IMR-90 (cell line): ENCODE results near the gene OR4K1. TPM values are rescaled to one million over a fixed set of nuclear protein-coding genes. Genes with fewer than 3 reads are reported as not detected.

Experiments used
- ATAC-seq: fragments of 200-7000 bp; cut with Tn5 transposase; 2 replicates; pipeline ENCODE4 v1.9.1; 2020; ENCODE audit warnings: low read depth, mild to moderate bottlenecking, moderate library complexity
- BruUV-seq: library from RNA; stranded (reverse); fragments of 400-500 nt; replicated peaks from 2 replicates; lab custom pipeline; 2021; lab: Mats Ljungman, UMichigan
- CTCF ChIA-PET: fragments of 300-600 bp; formaldehyde crosslinking; extraction: SDS; loops from one replicate; lab custom pipeline; 2021; ENCODE audit warnings: antibody characterized with exemption; lab: Yijun Ruan, JAX
- POLR2A ChIA-PET: fragments of 300-600 bp; sonication (Branson Sonifier 250); formaldehyde crosslinking; loops from one replicate; lab custom pipeline; 2022; ENCODE audit warnings: antibody characterized with exemption; ENCODE audit not compliant: unreplicated experiment; lab: Charles Lee
- DNase-seq: peaks from one replicate; pipeline ENCODE4 v3.0.0; 2013
- H2AFZ ChIP-seq: replicated peaks from 2 replicates; pipeline ENCODE3; 2013; ENCODE audit warnings: low read length, mild to moderate bottlenecking; ENCODE audit not compliant: poor library complexity
- H2AK5ac ChIP-seq: 2 replicates; pipeline ENCODE4 v1.6.1; 2013; ENCODE audit warnings: low read depth, low read length, inconsistent platforms
- H2AK9ac ChIP-seq: replicated peaks from 2 replicates; pipeline ENCODE3; 2013; ENCODE audit warnings: mild to moderate bottlenecking, low read depth, low read length, moderate library complexity; ENCODE audit not compliant: poor library complexity
- H2BK120ac ChIP-seq: 2 replicates; pipeline ENCODE4 v1.6.1; 2013; ENCODE audit warnings: low read depth, low read length, inconsistent platforms
- H2BK15ac ChIP-seq: 3 replicates; pipeline ENCODE4 v1.6.1; 2013; ENCODE audit warnings: low read depth, low read length, inconsistent platforms
- H2BK20ac ChIP-seq: 2 replicates; pipeline ENCODE4 v1.6.1; 2013; ENCODE audit warnings: low read depth, mild to moderate bottlenecking, inconsistent platforms, low read length, moderate library complexity
- H2BK5ac ChIP-seq: 2 replicates; pipeline ENCODE4 v1.6.1; 2013; ENCODE audit warnings: mild to moderate bottlenecking, low read depth, low read length, inconsistent platforms; ENCODE audit not compliant: poor library complexity, severe bottlenecking
- H3K14ac ChIP-seq: replicated peaks from 2 replicates; pipeline ENCODE4 v1.6.1; 2013; ENCODE audit warnings: low read depth, low read length, inconsistent platforms
- H3K18ac ChIP-seq: 2 replicates; pipeline ENCODE4 v1.6.1; 2013; ENCODE audit warnings: low read depth, low read length, control low read depth
- H3K23ac ChIP-seq: 2 replicates; pipeline ENCODE4 v1.6.1; 2013; ENCODE audit warnings: low read depth, low read length, inconsistent platforms
- H3K27ac ChIP-seq: 2 replicates; pipeline ENCODE4 v1.5.1; 2013; ENCODE audit warnings: mild to moderate bottlenecking, control low read depth, low read length; ENCODE audit not compliant: insufficient read depth
- H3K27me3 ChIP-seq: 2 replicates; pipeline ENCODE4 v1.6.1; 2013; ENCODE audit warnings: low read length; ENCODE audit not compliant: control insufficient read depth, insufficient read depth
- H3K36me3 ChIP-seq: 2 replicates; pipeline ENCODE4 v1.6.1; 2013; ENCODE audit warnings: low read length, mixed read lengths; ENCODE audit not compliant: control insufficient read depth, insufficient read depth
- H3K4ac ChIP-seq: 2 replicates; pipeline ENCODE4 v1.6.1; 2013; ENCODE audit warnings: low read depth, low read length, inconsistent platforms
- H3K4me1 ChIP-seq: 2 replicates; pipeline ENCODE4 v1.6.1; 2013; ENCODE audit warnings: low read length, mixed read lengths; ENCODE audit not compliant: control insufficient read depth, insufficient read depth
- H3K4me2 ChIP-seq: 2 replicates; pipeline ENCODE4 v1.6.1; 2013; ENCODE audit warnings: low read depth, mild to moderate bottlenecking, control low read depth, low read length, moderate library complexity
- H3K4me3 ChIP-seq: 2 replicates; pipeline ENCODE4 v1.5.1; 2013; ENCODE audit warnings: low read depth, mild to moderate bottlenecking, control low read depth, low read length, moderate library complexity; ENCODE audit not compliant: insufficient read depth
- H3K56ac ChIP-seq: 2 replicates; pipeline ENCODE4 v1.6.1; 2013; ENCODE audit warnings: low read length, inconsistent platforms; ENCODE audit not compliant: insufficient read depth; ENCODE audit errors: extremely low read depth
- H3K79me1 ChIP-seq, 2 experiments: 2 replicates each; pipeline ENCODE4 v1.6.1; 2013; ENCODE audit warnings: low read length in 2 of 2, inconsistent platforms in 1 of 2, low read depth in 1 of 2
- H3K9ac ChIP-seq: 2 replicates; pipeline ENCODE4 v1.6.1; 2013; ENCODE audit warnings: low read depth, low read length, control low read depth
- H3K9me1 ChIP-seq: 2 replicates; pipeline ENCODE4 v1.6.1; 2013; ENCODE audit warnings: low read length, inconsistent platforms; ENCODE audit not compliant: insufficient read depth
- H3K9me3 ChIP-seq: 2 replicates; pipeline ENCODE4 v1.6.1; 2013; ENCODE audit warnings: low read length; ENCODE audit not compliant: control insufficient read depth, insufficient read depth
- H4K20me1 ChIP-seq: 2 replicates; pipeline ENCODE4 v1.6.1; 2013; ENCODE audit warnings: low read length, inconsistent platforms; ENCODE audit not compliant: insufficient read depth
- H4K5ac ChIP-seq: 2 replicates; pipeline ENCODE4 v1.6.1; 2013; ENCODE audit warnings: mild to moderate bottlenecking, low read depth, low read length, control low read depth
- H4K8ac ChIP-seq, 2 experiments: 2 replicates each; pipeline ENCODE4 v1.6.1; 2013; ENCODE audit warnings: low read depth in 2 of 2, low read length in 2 of 2, control low read depth in 1 of 2, inconsistent platforms in 1 of 2
- H4K91ac ChIP-seq: 2 replicates; pipeline ENCODE4 v1.6.1; 2013; ENCODE audit warnings: low read depth, low read length, inconsistent platforms; ENCODE audit not compliant: insufficient read depth
- BHLHE40 ChIP-seq: fragments of 150-350 bp; IDR thresholded peaks from 2 replicates; pipeline ENCODE4 v1.6.1; 2016; ENCODE audit warnings: mild to moderate bottlenecking, low read depth, low read length
- CHD1 ChIP-seq: IDR thresholded peaks from 2 replicates; pipeline ENCODE4 v1.6.1; 2012; ENCODE audit warnings: low read depth, low read length, improper control_type of control experiment
- FOS ChIP-seq: fragments of 150-350 bp; IDR thresholded peaks from 2 replicates; pipeline ENCODE4 v1.6.1; 2016; ENCODE audit warnings: low read depth, low read length
- MAZ ChIP-seq: IDR thresholded peaks from 2 replicates; pipeline ENCODE4 v1.6.1; 2012; ENCODE audit warnings: low read depth, mild to moderate bottlenecking, low read length, improper control_type of control experiment, moderate library complexity, borderline replicate concordance
- RFX5 ChIP-seq: IDR thresholded peaks from 2 replicates; pipeline ENCODE4 v1.8.0; 2012; ENCODE audit warnings: low read depth, mild to moderate bottlenecking, low read length, moderate library complexity
- WGBS, 2 experiments: methylation state at CpG; one replicate each; pipeline versions ENCODE4 v1.1.5 to v1.1.7; 2013; ENCODE audit warnings: missing lambda C conversion rate in 2 of 2; ENCODE audit not compliant: insufficient read length in 1 of 2; ENCODE audit errors: extremely low coverage in 2 of 2; 5-methylcytosine and 5-hydroxymethylcytosine counted together
- dilution Hi-C: fragments of 300-500 bp; cut with HindIII; formaldehyde crosslinking; loops from one replicate; pipeline ENCODE4 v1.14.3; 2018; ENCODE audit warnings: low sequenced_read_pairs; ENCODE audit not compliant: unreplicated experiment
- in situ Hi-C: fragments of 300-500 bp; cut with MboI; formaldehyde crosslinking; loops from 3 replicates; pipeline ENCODE4 v1.14.3; 2019; ENCODE audit warnings: low sequenced_read_pairs, inconsistent platforms, mixed read lengths
- intact Hi-C: fragments of 100-400 bp; cut with micrococcal nuclease; formaldehyde crosslinking; loops from 2 replicates; pipeline ENCODE4 v1.10.0; 2022
- polyA plus RNA-seq, 3 experiments: library from polyadenylated mRNA; depleted of rRNA; stranded (reverse); fragments of >200 nt; gene quantifications; 2 replicates each; pipeline ENCODE4 v1.2.3, GENCODE V29; 2012; ENCODE audit warnings: low replicate concordance in 1 of 3
- total RNA-seq: library from RNA; depleted of rRNA; stranded (reverse); fragments of >200 nt; gene quantifications from 2 replicates; pipeline ENCODE4 v1.2.3, GENCODE V29; 2012
- TF ChIP-seq, protein P1 (sequence below): conservative IDR thresholded peaks from 2 replicates; pipeline ENCODE4 v1.5.1; 2012; ENCODE audit warnings: mild to moderate bottlenecking, low read depth, low read length, improper control_type of control experiment

OR4K1 gene
- total and polyA plus RNA-seq, 2 of the 4 experiments (the other 2 are of a cell fraction): not detected

DNA sequence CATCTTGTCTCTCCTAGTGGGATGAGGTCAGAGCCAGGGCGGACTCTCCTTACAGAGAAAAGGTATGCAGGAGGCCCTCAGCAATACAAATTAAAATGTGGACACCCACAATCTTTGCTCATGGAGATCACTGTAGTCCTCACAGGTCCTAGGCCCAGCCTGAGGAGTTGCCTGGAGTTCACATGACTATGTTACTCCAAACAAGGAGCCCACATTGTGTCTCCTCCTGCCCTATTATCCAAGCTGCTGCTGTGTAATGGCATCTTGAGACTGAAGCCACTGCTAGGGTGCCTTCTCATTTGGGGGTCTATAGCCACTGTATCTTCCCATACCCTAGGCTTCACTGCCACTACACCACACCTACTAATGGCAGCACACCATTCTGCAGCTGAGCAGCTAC lies 11.0 kb downstream of the OR4K1 start:
- no peak overlapping the region for H3K18ac ChIP-seq
- H3K9me3 ChIP-seq: peaks cover 15% of the 10 kb centered on the region
- TF ChIP-seq FOS: no peak
- TF ChIP-seq MAZ: no peak
- no peak for TF ChIP-seq RFX5
- no peak for TF ChIP-seq BHLHE40
- TF ChIP-seq CHD1: no peak
- TF ChIP-seq, protein P1, sequence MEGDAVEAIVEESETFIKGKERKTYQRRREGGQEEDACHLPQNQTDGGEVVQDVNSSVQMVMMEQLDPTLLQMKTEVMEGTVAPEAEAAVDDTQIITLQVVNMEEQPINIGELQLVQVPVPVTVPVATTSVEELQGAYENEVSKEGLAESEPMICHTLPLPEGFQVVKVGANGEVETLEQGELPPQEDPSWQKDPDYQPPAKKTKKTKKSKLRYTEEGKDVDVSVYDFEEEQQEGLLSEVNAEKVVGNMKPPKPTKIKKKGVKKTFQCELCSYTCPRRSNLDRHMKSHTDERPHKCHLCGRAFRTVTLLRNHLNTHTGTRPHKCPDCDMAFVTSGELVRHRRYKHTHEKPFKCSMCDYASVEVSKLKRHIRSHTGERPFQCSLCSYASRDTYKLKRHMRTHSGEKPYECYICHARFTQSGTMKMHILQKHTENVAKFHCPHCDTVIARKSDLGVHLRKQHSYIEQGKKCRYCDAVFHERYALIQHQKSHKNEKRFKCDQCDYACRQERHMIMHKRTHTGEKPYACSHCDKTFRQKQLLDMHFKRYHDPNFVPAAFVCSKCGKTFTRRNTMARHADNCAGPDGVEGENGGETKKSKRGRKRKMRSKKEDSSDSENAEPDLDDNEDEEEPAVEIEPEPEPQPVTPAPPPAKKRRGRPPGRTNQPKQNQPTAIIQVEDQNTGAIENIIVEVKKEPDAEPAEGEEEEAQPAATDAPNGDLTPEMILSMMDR: no peak
- dilution Hi-C loops: no loop called here
- no peak overlapping the region for H2AK9ac ChIP-seq
- H3K27ac ChIP-seq: no peak overlapping the region
- no peak overlapping the region for H2BK5ac ChIP-seq
- H4K91ac ChIP-seq: no peak overlapping the region
- H3K4me1 ChIP-seq: no peaks in the 10 kb centered on the region
- no TSS peak for BruUV-seq
- H3K23ac ChIP-seq: no peak overlapping the region
- no peak for DNase-seq
- no peak overlapping the region for H3K4me2 ChIP-seq
- no peak overlapping the region for H2BK15ac ChIP-seq
- H3K9ac ChIP-seq: no peak overlapping the region
- no peak overlapping the region for H4K5ac ChIP-seq
- H3K79me1 ChIP-seq: no peaks in the 10 kb centered on the region
- H4K20me1 ChIP-seq: no peaks in the 10 kb centered on the region
- no peaks in the 10 kb centered on the region for H3K27me3 ChIP-seq
- H2AK5ac ChIP-seq: no peak overlapping the region
- in situ Hi-C loops: no loop called here
- H3K4ac ChIP-seq: no peak overlapping the region
- no peak overlapping the region for H3K14ac ChIP-seq
- no peak for ATAC-seq
- H3K36me3 ChIP-seq: no peaks in the 10 kb centered on the region
- H2AFZ ChIP-seq: no peak overlapping the region
- no peak overlapping the region for H3K4me3 ChIP-seq
- POLR2A ChIA-PET: no interaction called here
- H4K8ac ChIP-seq: no peak overlapping the region
- no peak overlapping the region for H2BK20ac ChIP-seq
- CTCF ChIA-PET: interaction anchor here (0.6 kb wide), 1 partner anchor 87 kb away, joined by 8 read pairs; no protein-coding TSS in a partner anchor
- intact Hi-C loops: no loop called here
- H3K56ac ChIP-seq: no peak overlapping the region
- WGBS, 2 experiments: 100% methylated on average over 1 of the region's 1 CpG; no CpG with 5 or more reads in 1 of the 2 experiments
- no peaks in the 10 kb centered on the region for H3K9me1 ChIP-seq
- H2BK120ac ChIP-seq: no peak overlapping the region
